Measurements from ENCODE around the gene STAB1.

DNA sequence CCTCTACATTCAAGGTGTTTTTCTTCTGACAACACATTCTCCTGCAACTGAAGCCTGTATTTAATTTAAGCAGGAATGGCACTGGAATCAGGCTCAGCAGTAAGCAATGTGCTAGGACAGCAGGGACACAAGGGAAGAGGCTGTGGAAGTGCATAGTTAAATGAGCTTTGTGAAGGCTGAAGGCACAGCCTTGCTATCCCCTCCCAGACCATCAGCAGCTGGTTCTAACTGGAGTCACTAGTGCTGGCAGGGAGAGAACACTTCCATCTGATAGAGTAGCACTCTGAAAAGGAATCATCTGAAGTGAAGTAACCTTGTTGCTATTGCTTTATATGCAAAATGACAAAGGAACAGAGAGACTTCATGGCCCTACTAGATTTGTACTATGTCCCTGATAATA is 56.0 kb downstream of the STAB1 start:
- TF ChIP-seq, protein P1, sequence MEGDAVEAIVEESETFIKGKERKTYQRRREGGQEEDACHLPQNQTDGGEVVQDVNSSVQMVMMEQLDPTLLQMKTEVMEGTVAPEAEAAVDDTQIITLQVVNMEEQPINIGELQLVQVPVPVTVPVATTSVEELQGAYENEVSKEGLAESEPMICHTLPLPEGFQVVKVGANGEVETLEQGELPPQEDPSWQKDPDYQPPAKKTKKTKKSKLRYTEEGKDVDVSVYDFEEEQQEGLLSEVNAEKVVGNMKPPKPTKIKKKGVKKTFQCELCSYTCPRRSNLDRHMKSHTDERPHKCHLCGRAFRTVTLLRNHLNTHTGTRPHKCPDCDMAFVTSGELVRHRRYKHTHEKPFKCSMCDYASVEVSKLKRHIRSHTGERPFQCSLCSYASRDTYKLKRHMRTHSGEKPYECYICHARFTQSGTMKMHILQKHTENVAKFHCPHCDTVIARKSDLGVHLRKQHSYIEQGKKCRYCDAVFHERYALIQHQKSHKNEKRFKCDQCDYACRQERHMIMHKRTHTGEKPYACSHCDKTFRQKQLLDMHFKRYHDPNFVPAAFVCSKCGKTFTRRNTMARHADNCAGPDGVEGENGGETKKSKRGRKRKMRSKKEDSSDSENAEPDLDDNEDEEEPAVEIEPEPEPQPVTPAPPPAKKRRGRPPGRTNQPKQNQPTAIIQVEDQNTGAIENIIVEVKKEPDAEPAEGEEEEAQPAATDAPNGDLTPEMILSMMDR (conservative IDR thresholded peaks at IDR 0.05; ENCODE audit: low read depth in 2 of 2), result no peak
- TF ChIP-seq EZH2phosphoT487 (IDR thresholded peaks at IDR 0.05; ENCODE audit: unreplicated experiment) (no peak), POLR2AphosphoS5 (IDR thresholded peaks at IDR 0.05; ENCODE audit: low read depth) (no peak), ZNF331 (CRISPR knock-in tag; IDR thresholded peaks at IDR 0.05; ENCODE audit: low read depth) (no peak), NANOG (IDR thresholded peaks at IDR 0.05; ENCODE audit: borderline replicate concordance) (no peak), EZH2 (IDR thresholded peaks at IDR 0.05; ENCODE audit: low read depth, unreplicated experiment) (no peak), JUNB (IDR thresholded peaks at IDR 0.05; ENCODE audit: unreplicated experiment) (no peak)
- TF ChIP-seq, protein P2, sequence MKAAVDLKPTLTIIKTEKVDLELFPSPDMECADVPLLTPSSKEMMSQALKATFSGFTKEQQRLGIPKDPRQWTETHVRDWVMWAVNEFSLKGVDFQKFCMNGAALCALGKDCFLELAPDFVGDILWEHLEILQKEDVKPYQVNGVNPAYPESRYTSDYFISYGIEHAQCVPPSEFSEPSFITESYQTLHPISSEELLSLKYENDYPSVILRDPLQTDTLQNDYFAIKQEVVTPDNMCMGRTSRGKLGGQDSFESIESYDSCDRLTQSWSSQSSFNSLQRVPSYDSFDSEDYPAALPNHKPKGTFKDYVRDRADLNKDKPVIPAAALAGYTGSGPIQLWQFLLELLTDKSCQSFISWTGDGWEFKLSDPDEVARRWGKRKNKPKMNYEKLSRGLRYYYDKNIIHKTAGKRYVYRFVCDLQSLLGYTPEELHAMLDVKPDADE (IDR thresholded peaks at IDR 0.05), result no peak
- TF ChIP-seq, protein P3, sequence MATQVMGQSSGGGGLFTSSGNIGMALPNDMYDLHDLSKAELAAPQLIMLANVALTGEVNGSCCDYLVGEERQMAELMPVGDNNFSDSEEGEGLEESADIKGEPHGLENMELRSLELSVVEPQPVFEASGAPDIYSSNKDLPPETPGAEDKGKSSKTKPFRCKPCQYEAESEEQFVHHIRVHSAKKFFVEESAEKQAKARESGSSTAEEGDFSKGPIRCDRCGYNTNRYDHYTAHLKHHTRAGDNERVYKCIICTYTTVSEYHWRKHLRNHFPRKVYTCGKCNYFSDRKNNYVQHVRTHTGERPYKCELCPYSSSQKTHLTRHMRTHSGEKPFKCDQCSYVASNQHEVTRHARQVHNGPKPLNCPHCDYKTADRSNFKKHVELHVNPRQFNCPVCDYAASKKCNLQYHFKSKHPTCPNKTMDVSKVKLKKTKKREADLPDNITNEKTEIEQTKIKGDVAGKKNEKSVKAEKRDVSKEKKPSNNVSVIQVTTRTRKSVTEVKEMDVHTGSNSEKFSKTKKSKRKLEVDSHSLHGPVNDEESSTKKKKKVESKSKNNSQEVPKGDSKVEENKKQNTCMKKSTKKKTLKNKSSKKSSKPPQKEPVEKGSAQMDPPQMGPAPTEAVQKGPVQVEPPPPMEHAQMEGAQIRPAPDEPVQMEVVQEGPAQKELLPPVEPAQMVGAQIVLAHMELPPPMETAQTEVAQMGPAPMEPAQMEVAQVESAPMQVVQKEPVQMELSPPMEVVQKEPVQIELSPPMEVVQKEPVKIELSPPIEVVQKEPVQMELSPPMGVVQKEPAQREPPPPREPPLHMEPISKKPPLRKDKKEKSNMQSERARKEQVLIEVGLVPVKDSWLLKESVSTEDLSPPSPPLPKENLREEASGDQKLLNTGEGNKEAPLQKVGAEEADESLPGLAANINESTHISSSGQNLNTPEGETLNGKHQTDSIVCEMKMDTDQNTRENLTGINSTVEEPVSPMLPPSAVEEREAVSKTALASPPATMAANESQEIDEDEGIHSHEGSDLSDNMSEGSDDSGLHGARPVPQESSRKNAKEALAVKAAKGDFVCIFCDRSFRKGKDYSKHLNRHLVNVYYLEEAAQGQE (IDR thresholded peaks at IDR 0.05; ENCODE audit: unreplicated experiment), result no peak
